WTC11 (cell line): ENCODE measurements around the gene SLC30A3. TPM values are rescaled to one million over a fixed set of nuclear protein-coding genes. Genes with fewer than 3 reads are reported as not detected.

Experiments used
- ATAC-seq: fragments of 200-7000 bp; cut with Tn5 transposase; 2 replicates; pipeline ENCODE4 v1.10.0; 2021; ENCODE audit warnings: mild to moderate bottlenecking, moderate library complexity
- CTCF ChIA-PET: fragments of 300-600 bp; sonication (Branson Sonifier 250); formaldehyde crosslinking; loops from one replicate; lab custom pipeline; 2021; ENCODE audit warnings: antibody characterized with exemption; lab: Charles Lee
- POLR2A ChIA-PET: fragments of 350-600 bp; sonication (Branson Sonifier 250); formaldehyde crosslinking; loops from one replicate; lab custom pipeline; 2021; ENCODE audit warnings: antibody characterized with exemption; lab: Charles Lee
- DNase-seq: peaks from one replicate; pipeline ENCODE4 v3.0.0; 2021; ENCODE audit warnings: low spot score
- H3K27ac Mint-ChIP-seq: 2 replicates; pipeline ENCODE4 v1.8.0; 2021; ENCODE audit warnings: mixed read lengths
- H3K27me3 Mint-ChIP-seq: 2 replicates; pipeline ENCODE4 v1.8.0; 2021; ENCODE audit warnings: low read depth, mild to moderate bottlenecking, moderate library complexity, mixed read lengths
- H3K36me3 Mint-ChIP-seq: 2 replicates; pipeline ENCODE4 v1.8.0; 2021; ENCODE audit warnings: mixed read lengths
- H3K4me1 Mint-ChIP-seq: 2 replicates; pipeline ENCODE4 v1.8.0; 2022; ENCODE audit warnings: mixed read lengths
- H3K4me3 Mint-ChIP-seq: 2 replicates; pipeline ENCODE4 v1.8.0; 2021; ENCODE audit warnings: mild to moderate bottlenecking, moderate library complexity, mixed read lengths
- H3K9me3 Mint-ChIP-seq: 2 replicates; pipeline ENCODE4 v1.8.0; 2021; ENCODE audit warnings: mixed read lengths
- ARID4B ChIP-seq: sonication (generic); formaldehyde crosslinking; IDR thresholded peaks from 2 replicates; pipeline ENCODE4 v1.8.0; 2023; ENCODE audit warnings: missing genetic modification reagents, mild to moderate bottlenecking, borderline replicate concordance
- E2F1 ChIP-seq: sonication (generic); formaldehyde crosslinking; IDR thresholded peaks from 2 replicates; pipeline ENCODE4 v1.8.0; 2022; ENCODE audit warnings: mild to moderate bottlenecking, missing genetic modification reagents
- FOXJ3 ChIP-seq: sonication (generic); formaldehyde crosslinking; IDR thresholded peaks from 2 replicates; pipeline ENCODE4 v1.9.0; 2021; ENCODE audit warnings: missing genetic modification reagents, mild to moderate bottlenecking, borderline replicate concordance
- FOXP1 ChIP-seq: sonication (generic); formaldehyde crosslinking; IDR thresholded peaks from 2 replicates; pipeline ENCODE4 v1.8.0; 2022; ENCODE audit warnings: missing genetic modification reagents, mild to moderate bottlenecking, moderate library complexity, borderline replicate concordance
- GRHL2 ChIP-seq: fragments of 250-450 bp; sonication (Bioruptor Pico); IDR thresholded peaks from 2 replicates; pipeline ENCODE4 v1.8.0; 2022; ENCODE audit warnings: mild to moderate bottlenecking, moderate library complexity; ENCODE audit not compliant: insufficient replicate concordance, severe bottlenecking
- IRF1 ChIP-seq: sonication (generic); formaldehyde crosslinking; IDR thresholded peaks from 2 replicates; pipeline ENCODE4 v1.8.0; 2023; ENCODE audit warnings: missing genetic modification reagents
- JAZF1 ChIP-seq: fragments of 250-450 bp; sonication (Bioruptor Pico); IDR thresholded peaks from 2 replicates; pipeline ENCODE4 v1.9.0; 2021; ENCODE audit warnings: moderate library complexity, mild to moderate bottlenecking, inconsistent platforms
- NFATC4 ChIP-seq: fragments of 250-450 bp; sonication (Bioruptor Pico); IDR thresholded peaks from 2 replicates; pipeline ENCODE4 v1.9.0; 2021; ENCODE audit warnings: mild to moderate bottlenecking
- NR2C2 ChIP-seq: sonication (generic); formaldehyde crosslinking; IDR thresholded peaks from 2 replicates; pipeline ENCODE4 v1.8.0; 2022; ENCODE audit warnings: mild to moderate bottlenecking, missing genetic modification reagents
- PRRX2 ChIP-seq: fragments of 250-450 bp; sonication (Bioruptor Pico); IDR thresholded peaks from 2 replicates; pipeline ENCODE4 v1.8.0; 2021; ENCODE audit warnings: mild to moderate bottlenecking
- SMAD4 ChIP-seq: sonication (generic); formaldehyde crosslinking; IDR thresholded peaks from 2 replicates; pipeline ENCODE4 v1.8.0; 2022; ENCODE audit warnings: mild to moderate bottlenecking, missing genetic modification reagents
- ZNF232 ChIP-seq: sonication (generic); formaldehyde crosslinking; IDR thresholded peaks from 2 replicates; pipeline ENCODE4 v1.8.0; 2022; ENCODE audit warnings: mild to moderate bottlenecking, missing genetic modification reagents
- ZNF281 ChIP-seq: sonication (generic); formaldehyde crosslinking; IDR thresholded peaks from 2 replicates; pipeline ENCODE4 v1.8.0; 2023; ENCODE audit warnings: mild to moderate bottlenecking, missing genetic modification reagents
- ZNF317 ChIP-seq: sonication (generic); formaldehyde crosslinking; IDR thresholded peaks from 2 replicates; pipeline ENCODE4 v1.8.1; 2023; ENCODE audit warnings: low read depth, mild to moderate bottlenecking, moderate library complexity, missing genetic modification reagents, borderline replicate concordance
- total RNA-seq: library from RNA; stranded (reverse); gene quantifications from 3 replicates; pipeline ENCODE4 v1.2.3, GENCODE V29; 2021
- TF ChIP-seq, protein P1 (sequence below): sonication (generic); formaldehyde crosslinking; IDR thresholded peaks from 2 replicates; pipeline ENCODE4 v1.8.1; 2023; ENCODE audit warnings: mild to moderate bottlenecking, missing genetic modification reagents, borderline replicate concordance
- TF ChIP-seq, protein P2 (sequence below): fragments of 250-450 bp; sonication (Bioruptor Pico); IDR thresholded peaks from 2 replicates; pipeline ENCODE4 v1.9.0; 2021; ENCODE audit warnings: mild to moderate bottlenecking, borderline replicate concordance
- TF ChIP-seq, protein P3 (sequence below): sonication (generic); formaldehyde crosslinking; IDR thresholded peaks from 2 replicates; pipeline ENCODE4 v1.8.0; 2022; ENCODE audit warnings: mild to moderate bottlenecking, missing genetic modification reagents

Gene SLC30A3
- total RNA-seq, 1 experiment from 2014 or later: 8.9 TPM

DNA sequence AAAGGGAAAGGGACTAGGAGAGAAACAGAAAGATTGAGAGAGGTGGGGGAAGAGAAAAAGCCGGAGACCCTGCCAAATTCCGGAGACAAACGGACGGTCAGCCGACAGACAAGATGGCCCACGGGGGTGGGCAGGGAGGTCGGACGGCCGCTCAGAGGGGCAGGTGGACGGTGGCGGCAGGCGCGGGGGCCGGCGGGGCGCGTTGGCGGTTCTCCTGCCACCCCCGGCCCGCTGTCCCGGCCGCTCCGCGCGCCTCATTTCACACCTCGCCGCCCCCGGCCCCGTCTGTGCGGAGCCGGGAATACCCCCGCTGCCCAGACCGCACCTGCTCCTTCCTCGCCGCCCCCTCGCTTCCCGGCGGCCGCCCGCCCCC, 935 bp downstream of the SLC30A3 start:
- CTCF ChIA-PET: interaction anchor here (1.0 to 7.7 kb wide), 8 partner anchors 10 to 175 kb away, joined by 3 to 124 read pairs (median 6); partner anchors contain the start of genes TRIM54 and UCN
- DNase-seq (no peak), ATAC-seq (no peak)
- Mint-ChIP-seq H3K27me3 (peaks cover 30% of the 10 kb centered on the region), H3K36me3 (no peaks in the 10 kb centered on the region), H3K4me1 (peaks cover 26% of the 10 kb centered on the region), H3K27ac (no peak overlapping the region), H3K9me3 (no peaks in the 10 kb centered on the region), H3K4me3 (peak overlapping the region; percentile 77)
- POLR2A ChIA-PET: no interaction called here
- TF ChIP-seq JAZF1: no peak
- TF ChIP-seq, protein P1, sequence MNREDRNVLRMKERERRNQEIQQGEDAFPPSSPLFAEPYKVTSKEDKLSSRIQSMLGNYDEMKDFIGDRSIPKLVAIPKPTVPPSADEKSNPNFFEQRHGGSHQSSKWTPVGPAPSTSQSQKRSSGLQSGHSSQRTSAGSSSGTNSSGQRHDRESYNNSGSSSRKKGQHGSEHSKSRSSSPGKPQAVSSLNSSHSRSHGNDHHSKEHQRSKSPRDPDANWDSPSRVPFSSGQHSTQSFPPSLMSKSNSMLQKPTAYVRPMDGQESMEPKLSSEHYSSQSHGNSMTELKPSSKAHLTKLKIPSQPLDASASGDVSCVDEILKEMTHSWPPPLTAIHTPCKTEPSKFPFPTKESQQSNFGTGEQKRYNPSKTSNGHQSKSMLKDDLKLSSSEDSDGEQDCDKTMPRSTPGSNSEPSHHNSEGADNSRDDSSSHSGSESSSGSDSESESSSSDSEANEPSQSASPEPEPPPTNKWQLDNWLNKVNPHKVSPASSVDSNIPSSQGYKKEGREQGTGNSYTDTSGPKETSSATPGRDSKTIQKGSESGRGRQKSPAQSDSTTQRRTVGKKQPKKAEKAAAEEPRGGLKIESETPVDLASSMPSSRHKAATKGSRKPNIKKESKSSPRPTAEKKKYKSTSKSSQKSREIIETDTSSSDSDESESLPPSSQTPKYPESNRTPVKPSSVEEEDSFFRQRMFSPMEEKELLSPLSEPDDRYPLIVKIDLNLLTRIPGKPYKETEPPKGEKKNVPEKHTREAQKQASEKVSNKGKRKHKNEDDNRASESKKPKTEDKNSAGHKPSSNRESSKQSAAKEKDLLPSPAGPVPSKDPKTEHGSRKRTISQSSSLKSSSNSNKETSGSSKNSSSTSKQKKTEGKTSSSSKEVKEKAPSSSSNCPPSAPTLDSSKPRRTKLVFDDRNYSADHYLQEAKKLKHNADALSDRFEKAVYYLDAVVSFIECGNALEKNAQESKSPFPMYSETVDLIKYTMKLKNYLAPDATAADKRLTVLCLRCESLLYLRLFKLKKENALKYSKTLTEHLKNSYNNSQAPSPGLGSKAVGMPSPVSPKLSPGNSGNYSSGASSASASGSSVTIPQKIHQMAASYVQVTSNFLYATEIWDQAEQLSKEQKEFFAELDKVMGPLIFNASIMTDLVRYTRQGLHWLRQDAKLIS (CRISPR knock-in tag): no peak
- no peak for TF ChIP-seq GRHL2 (CRISPR knock-in tag)
- TF ChIP-seq, protein P2, sequence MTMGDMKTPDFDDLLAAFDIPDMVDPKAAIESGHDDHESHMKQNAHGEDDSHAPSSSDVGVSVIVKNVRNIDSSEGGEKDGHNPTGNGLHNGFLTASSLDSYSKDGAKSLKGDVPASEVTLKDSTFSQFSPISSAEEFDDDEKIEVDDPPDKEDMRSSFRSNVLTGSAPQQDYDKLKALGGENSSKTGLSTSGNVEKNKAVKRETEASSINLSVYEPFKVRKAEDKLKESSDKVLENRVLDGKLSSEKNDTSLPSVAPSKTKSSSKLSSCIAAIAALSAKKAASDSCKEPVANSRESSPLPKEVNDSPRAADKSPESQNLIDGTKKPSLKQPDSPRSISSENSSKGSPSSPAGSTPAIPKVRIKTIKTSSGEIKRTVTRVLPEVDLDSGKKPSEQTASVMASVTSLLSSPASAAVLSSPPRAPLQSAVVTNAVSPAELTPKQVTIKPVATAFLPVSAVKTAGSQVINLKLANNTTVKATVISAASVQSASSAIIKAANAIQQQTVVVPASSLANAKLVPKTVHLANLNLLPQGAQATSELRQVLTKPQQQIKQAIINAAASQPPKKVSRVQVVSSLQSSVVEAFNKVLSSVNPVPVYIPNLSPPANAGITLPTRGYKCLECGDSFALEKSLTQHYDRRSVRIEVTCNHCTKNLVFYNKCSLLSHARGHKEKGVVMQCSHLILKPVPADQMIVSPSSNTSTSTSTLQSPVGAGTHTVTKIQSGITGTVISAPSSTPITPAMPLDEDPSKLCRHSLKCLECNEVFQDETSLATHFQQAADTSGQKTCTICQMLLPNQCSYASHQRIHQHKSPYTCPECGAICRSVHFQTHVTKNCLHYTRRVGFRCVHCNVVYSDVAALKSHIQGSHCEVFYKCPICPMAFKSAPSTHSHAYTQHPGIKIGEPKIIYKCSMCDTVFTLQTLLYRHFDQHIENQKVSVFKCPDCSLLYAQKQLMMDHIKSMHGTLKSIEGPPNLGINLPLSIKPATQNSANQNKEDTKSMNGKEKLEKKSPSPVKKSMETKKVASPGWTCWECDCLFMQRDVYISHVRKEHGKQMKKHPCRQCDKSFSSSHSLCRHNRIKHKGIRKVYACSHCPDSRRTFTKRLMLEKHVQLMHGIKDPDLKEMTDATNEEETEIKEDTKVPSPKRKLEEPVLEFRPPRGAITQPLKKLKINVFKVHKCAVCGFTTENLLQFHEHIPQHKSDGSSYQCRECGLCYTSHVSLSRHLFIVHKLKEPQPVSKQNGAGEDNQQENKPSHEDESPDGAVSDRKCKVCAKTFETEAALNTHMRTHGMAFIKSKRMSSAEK (CRISPR knock-in tag): no peak
- no peak for TF ChIP-seq IRF1 (CRISPR knock-in tag)
- TF ChIP-seq E2F1 (CRISPR knock-in tag): no peak
- no peak for TF ChIP-seq ZNF232
- TF ChIP-seq PRRX2 (CRISPR knock-in tag): no peak
- no peak for TF ChIP-seq FOXP1 (CRISPR knock-in tag)
- TF ChIP-seq ARID4B (CRISPR knock-in tag): no peak
- TF ChIP-seq ZNF281 (CRISPR knock-in tag): no peak
- TF ChIP-seq FOXJ3 (CRISPR knock-in tag): no peak
- TF ChIP-seq NFATC4 (CRISPR knock-in tag): no peak
- TF ChIP-seq, protein P3, sequence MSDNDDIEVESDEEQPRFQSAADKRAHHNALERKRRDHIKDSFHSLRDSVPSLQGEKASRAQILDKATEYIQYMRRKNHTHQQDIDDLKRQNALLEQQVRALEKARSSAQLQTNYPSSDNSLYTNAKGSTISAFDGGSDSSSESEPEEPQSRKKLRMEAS (CRISPR knock-in tag): no peak
- no peak for TF ChIP-seq ZNF317 (CRISPR knock-in tag)
- TF ChIP-seq NR2C2: no peak
- no peak for TF ChIP-seq SMAD4 (CRISPR knock-in tag)
